Measurements from ENCODE around the gene UMODL1. TPM values are rescaled to one million over a fixed set of nuclear protein-coding genes. Genes with fewer than 3 reads are reported as not detected.

The UMODL1 gene, protein sequence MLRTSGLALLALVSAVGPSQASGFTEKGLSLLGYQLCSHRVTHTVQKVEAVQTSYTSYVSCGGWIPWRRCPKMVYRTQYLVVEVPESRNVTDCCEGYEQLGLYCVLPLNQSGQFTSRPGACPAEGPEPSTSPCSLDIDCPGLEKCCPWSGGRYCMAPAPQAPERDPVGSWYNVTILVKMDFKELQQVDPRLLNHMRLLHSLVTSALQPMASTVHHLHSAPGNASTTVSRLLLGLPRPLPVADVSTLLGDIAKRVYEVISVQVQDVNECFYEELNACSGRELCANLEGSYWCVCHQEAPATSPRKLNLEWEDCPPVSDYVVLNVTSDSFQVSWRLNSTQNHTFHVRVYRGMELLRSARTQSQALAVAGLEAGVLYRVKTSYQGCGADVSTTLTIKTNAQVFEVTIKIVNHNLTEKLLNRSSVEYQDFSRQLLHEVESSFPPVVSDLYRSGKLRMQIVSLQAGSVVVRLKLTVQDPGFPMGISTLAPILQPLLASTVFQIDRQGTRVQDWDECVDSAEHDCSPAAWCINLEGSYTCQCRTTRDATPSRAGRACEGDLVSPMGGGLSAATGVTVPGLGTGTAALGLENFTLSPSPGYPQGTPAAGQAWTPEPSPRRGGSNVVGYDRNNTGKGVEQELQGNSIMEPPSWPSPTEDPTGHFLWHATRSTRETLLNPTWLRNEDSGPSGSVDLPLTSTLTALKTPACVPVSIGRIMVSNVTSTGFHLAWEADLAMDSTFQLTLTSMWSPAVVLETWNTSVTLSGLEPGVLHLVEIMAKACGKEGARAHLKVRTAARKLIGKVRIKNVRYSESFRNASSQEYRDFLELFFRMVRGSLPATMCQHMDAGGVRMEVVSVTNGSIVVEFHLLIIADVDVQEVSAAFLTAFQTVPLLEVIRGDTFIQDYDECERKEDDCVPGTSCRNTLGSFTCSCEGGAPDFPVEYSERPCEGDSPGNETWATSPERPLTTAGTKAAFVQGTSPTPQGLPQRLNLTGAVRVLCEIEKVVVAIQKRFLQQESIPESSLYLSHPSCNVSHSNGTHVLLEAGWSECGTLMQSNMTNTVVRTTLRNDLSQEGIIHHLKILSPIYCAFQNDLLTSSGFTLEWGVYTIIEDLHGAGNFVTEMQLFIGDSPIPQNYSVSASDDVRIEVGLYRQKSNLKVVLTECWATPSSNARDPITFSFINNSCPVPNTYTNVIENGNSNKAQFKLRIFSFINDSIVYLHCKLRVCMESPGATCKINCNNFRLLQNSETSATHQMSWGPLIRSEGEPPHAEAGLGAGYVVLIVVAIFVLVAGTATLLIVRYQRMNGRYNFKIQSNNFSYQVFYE
- under 1 TPM in 2 of 3 donors, not detected in 1; 0.04 to 0.31 TPM for polyA plus RNA-seq (ENCODE audit: insufficient read length in 3 of 3)

DNA sequence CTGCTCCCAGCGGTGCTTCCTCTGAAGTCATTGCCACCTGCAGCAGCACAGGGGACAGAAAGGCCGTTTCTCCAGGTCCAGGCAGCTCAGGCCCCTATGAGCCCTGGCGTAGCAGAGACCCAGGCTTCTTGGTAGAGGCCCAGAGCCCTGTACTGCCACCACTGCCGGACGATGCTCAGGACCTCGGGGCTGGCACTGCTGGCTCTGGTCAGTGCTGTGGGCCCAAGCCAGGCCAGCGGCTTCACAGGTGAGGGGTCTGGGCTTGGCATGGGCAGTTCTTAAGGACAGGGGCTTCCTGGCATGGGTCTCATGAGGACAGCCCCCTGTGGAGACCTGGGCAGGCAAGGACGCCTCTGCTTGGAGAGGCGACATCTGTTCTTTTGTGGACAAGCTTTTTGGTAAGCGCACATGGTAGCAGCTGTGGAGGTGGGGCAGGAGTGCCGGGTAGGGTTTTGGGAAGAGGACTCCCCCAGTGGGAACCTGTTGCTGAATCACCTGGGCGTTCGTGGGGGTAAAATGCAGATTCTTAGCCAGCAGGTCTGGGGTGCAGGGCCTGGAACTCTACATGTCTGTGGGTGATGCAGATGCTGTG, at the start of gene UMODL1:
Gene UMODL1, plus strand, starts transcription at position 172 of the 592 bp plus-strand sequence. Its CDS starts 0 bp downstream, at position 172.
- no peak for DNase-seq (ENCODE audit: low read depth in 3 of 3, low spot score in 2 of 3)

DNA sequence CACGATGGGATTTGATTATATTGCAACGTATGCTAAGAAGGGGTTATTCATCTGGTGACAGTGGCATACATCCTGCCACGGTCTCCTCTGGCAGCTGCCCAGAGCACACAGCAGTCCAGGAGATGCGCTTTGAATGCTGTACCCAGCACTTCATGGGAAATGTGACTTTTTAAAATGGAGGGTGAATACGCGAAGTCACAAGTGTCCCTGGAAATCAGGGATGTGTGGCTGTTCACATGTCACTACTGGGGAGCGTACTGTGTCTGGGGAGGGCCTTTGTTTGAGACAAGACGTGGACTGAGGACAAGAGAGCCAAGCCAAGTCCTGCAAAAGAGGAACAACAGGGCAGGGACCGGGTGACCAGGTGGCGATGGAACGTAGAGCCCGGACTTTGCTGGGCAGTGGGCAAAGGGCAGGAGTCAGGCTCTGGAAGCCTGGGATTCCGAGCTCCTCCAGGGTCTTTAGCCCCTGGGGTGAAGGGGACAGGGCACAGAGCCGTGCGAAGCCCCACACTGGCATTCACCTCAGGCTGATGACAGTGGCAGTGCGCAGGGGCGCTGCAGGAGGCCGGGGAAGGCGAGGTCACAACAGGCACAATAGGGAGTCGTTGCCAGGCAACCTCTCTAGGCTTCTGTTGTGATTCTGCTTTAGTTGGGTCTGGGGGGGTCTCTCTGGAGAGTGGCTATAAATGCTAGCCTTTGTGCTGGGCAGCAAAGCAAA, 49.6 kb upstream of the UMODL1 start:
- DNase-seq (ENCODE audit: low read depth in 3 of 3, low spot score in 2 of 3), result no peak

DNA sequence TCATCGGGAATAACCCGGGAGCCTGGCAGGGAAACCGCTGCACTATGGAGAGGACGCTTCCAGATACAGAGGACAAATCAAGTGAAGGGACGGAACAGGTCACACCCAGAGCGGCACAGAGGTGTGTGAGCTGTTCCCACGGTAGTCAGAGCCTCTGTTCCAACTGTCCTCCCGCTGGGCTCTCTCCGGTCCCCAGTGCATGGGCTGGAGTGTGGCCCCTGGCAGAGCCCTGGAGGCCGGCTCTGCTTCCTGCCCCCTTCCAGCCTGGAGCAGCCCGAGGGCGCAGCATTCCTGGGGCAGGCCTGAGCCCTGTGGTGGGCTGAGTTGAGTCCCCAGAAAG, 49.1 kb upstream of the UMODL1 start:
- DNase-seq (ENCODE audit: low read depth in 3 of 3, low spot score in 2 of 3), result no peak

DNA sequence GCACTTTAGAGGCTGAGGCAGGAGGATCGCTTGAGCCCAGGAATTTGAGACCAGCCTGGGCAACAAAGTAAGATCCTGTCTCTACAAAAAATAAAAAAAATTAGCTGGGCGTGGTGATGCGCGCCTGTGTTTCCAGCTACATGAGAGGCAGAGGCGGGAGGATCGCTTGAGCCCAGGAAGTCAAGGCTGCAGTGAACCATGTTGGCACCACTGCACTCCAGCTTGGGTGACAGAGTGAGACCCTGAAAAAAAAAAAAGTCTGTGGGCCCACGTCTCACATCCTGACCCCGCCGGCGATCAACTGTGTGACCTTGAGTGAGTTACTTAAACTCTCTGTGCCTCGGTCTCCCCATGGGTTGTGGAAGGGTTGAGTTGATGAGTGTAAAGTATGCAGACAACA, 48.2 kb upstream of the UMODL1 start:
- no peak for DNase-seq (ENCODE audit: low read depth in 3 of 3, low spot score in 2 of 3)

GRCh38 chr21:42025376-42026081, 45.6 kb upstream of the UMODL1 start:
- DNase-seq (ENCODE audit: low read depth in 3 of 3, low spot score in 2 of 3), result no peak

DNA sequence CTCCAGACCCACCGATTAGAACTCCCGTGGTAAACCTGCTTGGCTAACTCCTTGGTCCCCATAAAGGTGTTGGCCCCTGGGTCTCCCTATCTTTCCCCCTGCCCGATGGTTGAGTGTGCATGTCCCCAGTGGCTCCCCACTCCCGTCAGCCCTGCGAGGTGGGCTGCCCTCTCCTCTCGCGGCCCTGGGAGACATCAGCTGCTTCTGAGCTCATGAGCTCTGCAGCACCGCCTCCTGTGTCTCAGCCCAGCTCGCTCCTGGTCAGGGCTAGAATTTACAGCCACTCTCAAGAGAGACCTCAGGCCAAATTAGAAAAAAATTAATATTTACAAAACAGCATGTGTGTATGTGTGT, 45.1 kb upstream of the UMODL1 start:
- no peak for DNase-seq (ENCODE audit: low read depth in 3 of 3, low spot score in 2 of 3)

DNA sequence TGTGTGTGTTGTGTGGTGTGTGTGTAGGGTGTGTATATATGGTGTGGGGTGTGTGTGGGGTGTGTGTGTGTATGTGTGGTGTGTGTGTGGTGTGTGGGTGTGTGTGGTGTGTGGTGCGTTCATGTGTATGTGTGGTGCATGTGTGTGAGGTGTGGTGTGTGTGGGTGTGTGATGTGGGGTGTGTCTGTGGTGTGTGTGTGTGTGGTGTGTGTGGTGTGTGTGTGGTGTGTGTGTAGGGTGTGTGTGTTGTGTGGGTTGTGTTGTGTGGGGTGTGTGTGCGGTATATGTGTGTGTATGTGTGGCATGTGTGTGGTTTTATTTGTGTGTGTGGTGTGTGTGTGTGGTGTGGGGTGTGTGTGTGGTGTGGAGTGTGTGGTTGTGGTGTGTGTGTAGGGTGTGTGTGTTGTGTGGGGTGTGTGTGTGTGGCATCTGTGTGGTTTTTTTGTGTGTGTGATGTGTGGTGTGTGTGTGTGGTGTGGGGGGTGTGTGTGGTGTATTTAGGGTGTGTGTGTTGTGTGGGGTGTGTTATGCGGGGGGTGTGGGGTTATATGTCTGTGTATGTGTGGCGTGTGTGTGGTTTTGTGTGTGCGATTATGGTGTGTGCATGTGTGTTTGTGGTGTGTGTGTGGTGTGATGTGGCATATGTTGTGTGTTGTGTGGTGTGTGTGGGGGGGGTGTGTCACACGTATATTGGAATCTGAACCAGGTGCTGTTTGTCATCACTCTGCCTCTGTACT, 43.9 kb upstream of the UMODL1 start:
- no peak for DNase-seq (ENCODE audit: low read depth in 3 of 3, low spot score in 2 of 3)

DNA sequence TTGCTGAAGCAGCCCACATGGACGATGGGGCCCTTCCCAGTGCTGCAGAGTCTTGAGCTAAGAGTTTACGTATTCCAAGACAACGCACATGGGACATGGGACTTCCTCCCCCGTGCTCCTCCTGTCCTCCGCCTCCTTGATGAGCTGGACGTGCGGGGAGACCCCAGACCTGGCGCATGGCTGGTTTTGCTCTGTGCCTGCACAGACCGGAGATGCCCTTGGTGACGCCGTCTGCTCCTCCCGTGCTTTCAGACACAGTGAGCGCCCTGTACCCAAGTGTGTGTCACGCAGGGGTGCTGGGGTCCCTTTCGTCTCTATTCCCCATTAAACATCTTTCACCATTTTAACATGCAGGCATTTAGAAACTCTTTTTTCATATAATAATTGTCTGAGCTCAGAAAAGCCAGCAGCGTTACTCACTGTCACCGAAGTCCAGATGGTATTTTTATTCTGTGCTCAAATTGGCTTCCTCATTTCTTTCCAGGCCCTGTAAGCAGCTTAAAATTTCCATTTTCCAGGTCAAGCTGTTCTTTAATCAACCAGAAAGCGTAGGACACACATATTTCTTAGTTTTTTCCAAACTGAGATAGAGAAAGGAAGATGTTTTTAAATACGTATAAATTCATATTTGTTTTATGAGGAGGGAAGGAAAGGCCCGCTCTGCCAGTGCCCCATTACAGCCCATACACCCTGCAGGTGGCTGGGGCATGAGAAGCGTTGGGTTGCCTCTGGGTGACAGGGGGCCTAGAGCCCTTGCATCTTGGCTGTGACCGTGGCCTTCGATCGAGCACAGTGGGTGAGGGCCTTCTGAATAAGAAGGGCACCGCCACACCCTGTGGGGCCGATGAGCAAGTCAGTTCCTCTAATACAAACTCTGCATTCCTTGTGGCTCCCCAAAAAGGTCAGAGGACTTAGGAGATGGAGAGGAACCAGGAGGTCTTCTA, 43.0 kb upstream of the UMODL1 start:
- no peak for DNase-seq (ENCODE audit: low read depth in 3 of 3, low spot score in 2 of 3)

- DNase-seq (ENCODE audit: low read depth in 3 of 3, low spot score in 2 of 3), result no peak
These were observed 42.2 kb upstream of the UMODL1 start for GRCh38 chr21:42028766-42029425.

GRCh38 chr21:42030311-42030710, 40.8 kb upstream of the UMODL1 start:
- DNase-seq (ENCODE audit: low read depth in 3 of 3, low spot score in 2 of 3), result no peak

DNA sequence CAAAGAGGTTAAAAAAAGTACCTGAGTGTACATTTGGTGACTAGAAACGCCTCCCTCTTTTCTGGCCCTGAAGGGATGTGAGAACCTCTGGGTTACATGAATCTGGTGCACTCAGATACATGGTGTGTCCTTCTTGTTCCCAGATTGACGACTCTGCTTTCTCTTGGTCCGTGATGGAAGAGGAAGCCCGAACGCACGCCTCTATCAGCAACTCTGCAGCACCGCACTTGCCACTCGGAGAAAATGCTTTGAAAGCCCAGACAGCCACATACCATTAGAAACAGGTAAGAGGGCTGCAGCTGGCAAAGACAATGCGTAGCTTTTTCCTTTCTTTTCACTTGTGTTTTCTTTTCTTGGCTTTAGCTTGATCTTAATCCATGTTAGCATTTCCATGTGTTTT, 39.9 kb upstream of the UMODL1 start:
- DNase-seq (ENCODE audit: low read depth in 3 of 3, low spot score in 2 of 3), result no peak

GRCh38 chr21:42031816-42032215, 39.3 kb upstream of the UMODL1 start:
- DNase-seq (ENCODE audit: low read depth in 3 of 3, low spot score in 2 of 3), result no peak

- DNase-seq (ENCODE audit: low read depth in 3 of 3, low spot score in 2 of 3), result no peak
These were observed 38.9 kb upstream of the UMODL1 start for GRCh38 chr21:42032266-42032665.

DNA sequence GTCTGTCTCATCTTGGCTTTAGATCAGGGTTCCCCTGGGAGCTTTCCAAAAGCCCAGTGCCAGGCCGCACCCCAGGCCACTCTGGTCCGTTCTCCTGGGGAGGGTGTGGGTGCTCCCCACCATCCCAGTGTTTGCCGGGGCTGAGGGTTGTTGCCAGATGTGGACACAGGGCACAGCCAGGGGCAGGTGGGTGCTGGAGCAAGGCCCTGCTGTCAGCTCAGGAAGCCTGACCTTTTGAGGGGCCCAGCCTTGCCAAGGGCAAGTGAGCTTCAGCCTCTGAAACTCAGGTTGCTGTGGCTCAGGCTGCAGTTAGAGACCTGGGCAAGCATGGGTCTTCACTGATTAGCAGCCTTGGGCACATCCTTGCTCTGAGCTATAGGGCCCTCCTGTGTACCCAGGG, 38.1 kb upstream of the UMODL1 start:
- no peak for DNase-seq (ENCODE audit: low read depth in 3 of 3, low spot score in 2 of 3)

- no peak for DNase-seq (ENCODE audit: low read depth in 3 of 3, low spot score in 2 of 3)
These were observed 34.8 kb upstream of the UMODL1 start for GRCh38 chr21:42036313-42036712.

- no peak for DNase-seq (ENCODE audit: low read depth in 3 of 3, low spot score in 2 of 3)
These were observed 33.6 kb upstream of the UMODL1 start for GRCh38 chr21:42037516-42037915.

DNA sequence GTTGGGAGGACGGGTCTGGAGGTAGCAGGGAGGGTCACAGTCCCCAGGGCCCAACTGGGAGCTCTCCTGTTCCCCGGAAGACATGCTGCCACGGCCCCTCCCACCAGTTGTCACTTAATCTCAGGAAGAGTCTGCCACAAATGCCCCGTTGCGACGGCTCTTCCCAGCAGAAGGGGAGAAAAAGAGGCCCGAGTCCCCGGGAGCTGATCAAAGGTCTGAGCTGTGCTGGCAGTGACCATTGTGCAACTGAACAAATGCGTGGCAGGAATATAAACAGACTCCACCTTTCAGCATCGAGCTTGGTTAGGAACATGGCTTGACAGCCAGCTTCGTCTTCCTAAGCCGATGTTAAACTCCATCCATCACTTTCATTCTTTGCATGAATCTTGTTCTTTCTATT, 33.2 kb upstream of the UMODL1 start:
- no peak for DNase-seq (ENCODE audit: low read depth in 3 of 3, low spot score in 2 of 3)

All from right renal cortex interstitium (tissue), 3 donors.